Measurements from ENCODE around the gene FYB1.

FYB1 gene

DNA sequence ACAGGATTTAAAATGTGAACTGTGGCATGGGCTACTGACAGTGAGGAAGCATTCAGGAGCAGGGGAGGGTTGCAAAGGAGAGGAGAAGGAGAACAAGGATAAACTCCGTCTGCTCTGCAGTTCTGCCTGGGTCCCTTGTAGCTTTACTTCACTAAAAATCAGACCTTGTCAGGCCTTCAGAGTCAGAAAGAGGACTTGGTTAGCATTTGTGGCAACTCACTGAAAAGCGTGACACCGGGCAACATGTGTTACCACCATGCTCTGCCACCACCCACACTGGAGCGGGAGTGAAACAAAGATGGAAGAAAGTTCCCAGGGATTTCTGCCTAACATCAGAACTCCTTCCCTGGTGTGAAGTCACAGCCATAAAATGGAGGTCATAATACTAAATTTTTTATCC lies 19.3 kb downstream of the FYB1 start:
- DNase-seq (ENCODE audit: low read depth) = no peak
- H3K4me3 ChIP-seq (ENCODE audit: low read length) = no peak overlapping the region
- TF ChIP-seq, protein P1, sequence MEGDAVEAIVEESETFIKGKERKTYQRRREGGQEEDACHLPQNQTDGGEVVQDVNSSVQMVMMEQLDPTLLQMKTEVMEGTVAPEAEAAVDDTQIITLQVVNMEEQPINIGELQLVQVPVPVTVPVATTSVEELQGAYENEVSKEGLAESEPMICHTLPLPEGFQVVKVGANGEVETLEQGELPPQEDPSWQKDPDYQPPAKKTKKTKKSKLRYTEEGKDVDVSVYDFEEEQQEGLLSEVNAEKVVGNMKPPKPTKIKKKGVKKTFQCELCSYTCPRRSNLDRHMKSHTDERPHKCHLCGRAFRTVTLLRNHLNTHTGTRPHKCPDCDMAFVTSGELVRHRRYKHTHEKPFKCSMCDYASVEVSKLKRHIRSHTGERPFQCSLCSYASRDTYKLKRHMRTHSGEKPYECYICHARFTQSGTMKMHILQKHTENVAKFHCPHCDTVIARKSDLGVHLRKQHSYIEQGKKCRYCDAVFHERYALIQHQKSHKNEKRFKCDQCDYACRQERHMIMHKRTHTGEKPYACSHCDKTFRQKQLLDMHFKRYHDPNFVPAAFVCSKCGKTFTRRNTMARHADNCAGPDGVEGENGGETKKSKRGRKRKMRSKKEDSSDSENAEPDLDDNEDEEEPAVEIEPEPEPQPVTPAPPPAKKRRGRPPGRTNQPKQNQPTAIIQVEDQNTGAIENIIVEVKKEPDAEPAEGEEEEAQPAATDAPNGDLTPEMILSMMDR (conservative IDR thresholded peaks at IDR 0.05; ENCODE audit: low read depth, low read length) = no peak

DNA sequence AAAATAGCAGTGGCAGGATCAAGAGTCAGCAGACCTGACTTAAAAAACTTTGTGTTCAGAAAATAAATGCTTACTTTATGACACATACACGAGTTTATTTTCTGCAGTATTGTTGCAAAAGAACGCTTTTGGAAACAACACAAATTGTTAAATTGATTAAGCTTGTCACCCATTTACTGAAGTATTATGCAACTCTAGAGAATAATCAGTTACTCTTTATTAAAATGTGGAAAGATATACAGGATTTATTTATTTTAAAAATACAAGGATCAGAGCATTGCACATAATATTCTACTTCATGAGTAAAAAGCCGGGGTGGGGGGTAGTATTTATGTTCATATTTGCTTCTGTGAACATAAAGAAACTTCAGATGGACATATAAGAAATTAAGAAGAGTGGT lies 20.0 kb downstream of the FYB1 start:
- peak; percentile 37 for DNase-seq (ENCODE audit: low read depth)
- H3K4me3 ChIP-seq (ENCODE audit: low read length) = no peak overlapping the region
- TF ChIP-seq, protein P1 (conservative IDR thresholded peaks at IDR 0.05; ENCODE audit: low read depth, low read length) = no peak

DNA sequence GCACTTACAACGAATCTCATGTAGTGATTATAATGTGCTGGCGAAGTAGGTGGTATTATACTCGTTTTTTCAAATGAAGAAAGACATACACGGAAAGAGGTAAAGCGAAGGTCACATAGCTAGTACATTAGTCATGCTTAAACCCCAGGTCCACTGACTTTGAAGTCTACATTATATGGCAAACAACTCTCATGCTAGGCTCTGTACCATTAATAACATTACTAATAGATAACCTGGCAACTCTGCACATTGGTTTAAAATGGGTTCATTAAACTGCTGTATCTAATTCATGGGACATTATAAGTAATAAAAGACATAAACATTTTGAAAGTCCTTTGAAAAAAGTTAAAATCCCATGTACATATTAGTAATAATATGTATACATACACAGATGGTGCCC lies 21.2 kb downstream of the FYB1 start:
- TF ChIP-seq, protein P1 (conservative IDR thresholded peaks at IDR 0.05; ENCODE audit: low read depth, low read length) = no peak
- H3K4me3 ChIP-seq (ENCODE audit: low read length) = no peak overlapping the region

DNA sequence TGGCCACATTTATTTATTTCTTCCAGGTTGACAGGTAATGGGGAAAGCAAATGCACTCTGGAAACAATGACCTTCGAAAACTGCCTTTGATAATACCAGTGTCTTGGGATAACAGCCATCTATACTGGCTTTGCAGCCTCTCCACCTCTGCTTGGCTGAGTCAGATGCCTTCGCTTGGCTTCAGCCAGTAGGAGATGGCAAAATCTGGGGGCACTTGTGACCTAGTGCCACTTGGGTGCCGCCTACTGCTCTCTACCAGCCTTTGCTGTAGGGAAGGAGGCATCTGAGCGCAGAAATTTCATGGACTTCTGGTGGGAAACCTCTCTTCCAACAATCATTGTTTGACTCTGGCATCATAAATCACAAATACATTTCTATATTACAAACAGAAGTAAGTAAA lies 21.8 kb downstream of the FYB1 start:
- DNase-seq (ENCODE audit: low read depth) = no peak
- TF ChIP-seq, protein P1 (conservative IDR thresholded peaks at IDR 0.05; ENCODE audit: low read depth, low read length) = no peak
- no peak overlapping the region for H3K4me3 ChIP-seq (ENCODE audit: low read length)

More for the DNA sequence above, 21.2 kb downstream of the FYB1 start:
- DNase-seq (ENCODE audit: low read depth) = peak; percentile 94

DNA sequence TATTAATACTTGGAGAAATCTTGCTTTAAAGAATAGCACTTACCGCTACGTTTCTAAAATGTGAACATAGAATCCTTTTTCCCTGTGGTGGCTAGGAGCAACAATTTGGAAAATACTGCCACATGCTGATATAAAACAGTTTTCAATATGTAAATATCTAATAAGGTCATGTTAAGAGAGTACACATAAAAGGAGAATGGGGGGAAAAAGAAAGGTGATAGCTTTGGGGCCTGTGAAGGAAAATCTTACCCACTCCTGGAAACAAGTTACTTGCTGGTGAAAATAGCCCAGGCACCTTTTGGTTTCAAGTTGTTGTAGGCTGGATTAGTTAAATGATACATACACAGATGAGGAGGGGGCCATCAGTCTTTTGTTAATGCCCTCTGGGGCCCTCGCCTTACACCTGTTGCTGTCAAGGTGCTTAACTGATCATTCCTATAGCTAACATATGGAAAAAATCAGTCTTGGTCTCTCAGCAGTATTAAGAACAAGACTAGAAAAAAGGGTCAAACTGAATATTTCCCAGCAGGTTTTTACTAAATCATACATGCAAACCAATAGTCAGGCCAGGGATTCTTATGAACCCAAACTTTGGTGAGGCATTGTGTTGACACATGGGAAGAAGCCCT lies 24.1 kb downstream of the FYB1 start:
- no peak for DNase-seq (ENCODE audit: low read depth)
- TF ChIP-seq, protein P1 (conservative IDR thresholded peaks at IDR 0.05; ENCODE audit: low read depth, low read length) = no peak
- no peak overlapping the region for H3K4me3 ChIP-seq (ENCODE audit: low read length)

DNA sequence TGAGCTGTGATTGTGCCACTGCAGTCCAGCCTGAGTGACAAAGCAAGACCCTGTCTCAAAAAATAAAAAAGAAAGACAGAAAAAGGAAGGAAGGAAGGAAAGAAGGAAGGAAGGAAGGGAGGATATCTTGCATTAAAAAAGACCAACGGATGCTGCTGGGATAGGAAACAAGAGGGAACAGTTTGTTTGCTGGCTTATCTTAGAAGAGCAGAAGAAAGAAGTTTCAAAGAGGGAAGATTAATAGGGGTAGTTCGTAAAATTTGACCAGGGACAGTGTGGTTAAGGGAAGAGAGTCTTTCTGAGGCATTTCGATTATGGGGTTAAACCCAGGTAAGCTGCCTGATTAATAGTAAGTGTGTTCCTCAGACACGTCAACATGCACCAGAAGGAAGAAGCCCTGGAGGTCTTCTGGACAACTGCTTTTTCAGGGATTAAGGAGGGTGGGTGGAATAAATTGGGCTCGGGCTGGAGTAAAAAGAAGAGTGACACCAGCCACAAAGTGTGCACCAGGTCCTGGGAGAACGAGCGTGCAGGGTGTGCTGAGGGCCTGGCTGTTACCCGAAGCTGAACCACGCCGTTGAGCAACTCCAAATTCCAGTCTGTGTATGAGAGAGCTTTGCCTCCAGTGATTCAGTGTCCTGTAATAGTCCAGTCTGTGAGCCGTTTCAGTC lies 24.8 kb downstream of the FYB1 start:
- TF ChIP-seq, protein P1 (conservative IDR thresholded peaks at IDR 0.05; ENCODE audit: low read depth, low read length) = no peak
- no peak overlapping the region for H3K4me3 ChIP-seq (ENCODE audit: low read length)
- peak; percentile 65 for DNase-seq (ENCODE audit: low read depth)

Data from retinal pigment epithelial cell (primary cell).